CD14-positive monocyte (primary cell): ENCODE measurements around the gene ATXN2. TPM values are rescaled to one million over a fixed set of nuclear protein-coding genes. Genes with fewer than 3 reads are reported as not detected.
"Not testable (repeated sequence)": the region's sequence is repeated elsewhere in the genome, so short reads cannot be mapped to it uniquely, and the experiment has no call there.

Source experiments
- DNase-seq, 3 donors: peaks; one replicate each; pipeline ENCODE4 v3.0.0-alpha.2; 2011 to 2022
- H2AFZ ChIP-seq: 2 replicates; pipeline ENCODE4 v1.6.0; 2012; ENCODE audit warnings: mild to moderate bottlenecking, low read depth, low read length, inconsistent platforms; ENCODE audit not compliant: insufficient read depth, poor library complexity, severe bottlenecking
- H3K27ac ChIP-seq, 2 donors: 1 replicate in 1 of 2; 2 replicates in 1 of 2; pipeline ENCODE4 v1.5.1; 2012 to 2013; ENCODE audit warnings: low read length in 2 of 2, control low read depth in 1 of 2, inconsistent platforms in 1 of 2, low read depth in 1 of 2, mild to moderate bottlenecking in 1 of 2
- H3K27me3 ChIP-seq, 2 donors: one replicate each; pipeline versions ENCODE4 v1.6.0 to v1.6.1; 2011 to 2013; ENCODE audit warnings: low read length in 2 of 2; ENCODE audit not compliant: control insufficient read depth in 2 of 2, insufficient read depth in 2 of 2
- H3K36me3 ChIP-seq, 2 donors: replicated peaks in 1 of 2; 1 replicate in 1 of 2; 2 replicates in 1 of 2; pipeline versions ENCODE4 v1.5.1 to v1.6.1; 2012 to 2013; ENCODE audit warnings: low read length in 2 of 2, control low read depth in 1 of 2, inconsistent platforms in 1 of 2, mild to moderate bottlenecking in 1 of 2; ENCODE audit not compliant: insufficient read depth in 2 of 2, control insufficient read depth in 1 of 2
- H3K4me1 ChIP-seq, 2 donors: 1 replicate in 1 of 2; 2 replicates in 1 of 2; pipeline versions ENCODE4 v1.5.1 to v1.6.1; 2012 to 2013; ENCODE audit warnings: low read length in 2 of 2, control low read depth in 1 of 2, inconsistent platforms in 1 of 2, mild to moderate bottlenecking in 1 of 2, moderate library complexity in 1 of 2; ENCODE audit not compliant: insufficient read depth in 2 of 2, control insufficient read depth in 1 of 2
- H3K4me2 ChIP-seq: replicated peaks from 2 replicates; pipeline ENCODE3; 2012; ENCODE audit warnings: low read length, moderate library complexity, mild to moderate bottlenecking; ENCODE audit not compliant: poor library complexity, severe bottlenecking; ENCODE audit errors: extremely low read depth
- H3K4me3 ChIP-seq, 3 experiments: fragments of 200-600 bp in 1 of 3; sonication (generic) in 1 of 3; replicated peaks in 1 of 3; 1 replicate in 2 of 3; 2 replicates in 1 of 3; pipeline ENCODE4 v1.5.1; 2011 to 2013; ENCODE audit warnings: low read length in 3 of 3, mild to moderate bottlenecking in 3 of 3, control low read depth in 2 of 3, low read depth in 2 of 3, inconsistent platforms in 1 of 3, moderate library complexity in 1 of 3
- H3K79me2 ChIP-seq: 2 replicates; pipeline ENCODE4 v1.6.0; 2012; ENCODE audit warnings: mild to moderate bottlenecking, control low read depth, inconsistent platforms, low read length, moderate library complexity; ENCODE audit not compliant: insufficient read depth
- H3K9ac ChIP-seq: 2 replicates; pipeline ENCODE4 v1.6.0; 2017; ENCODE audit warnings: low read length, mild to moderate bottlenecking; ENCODE audit not compliant: insufficient read depth, poor library complexity, severe bottlenecking
- H3K9me3 ChIP-seq, 2 donors: replicated peaks in 1 of 2; 1 replicate in 1 of 2; 2 replicates in 1 of 2; pipeline versions ENCODE4 v1.5.1 to v1.6.1; 2012 to 2013; ENCODE audit warnings: low read length in 2 of 2, control low read depth in 1 of 2; ENCODE audit not compliant: control insufficient read depth in 1 of 2, insufficient read depth in 1 of 2
- H4K20me1 ChIP-seq: 2 replicates; pipeline ENCODE4 v1.6.0; 2012; ENCODE audit warnings: mild to moderate bottlenecking, low read length, control low read depth, moderate library complexity; ENCODE audit not compliant: insufficient read depth
- H3K27ac Mint-ChIP-seq, 7 donors: one replicate each; pipeline ENCODE4 v1.8.0; 2020; ENCODE audit warnings: mild to moderate bottlenecking in 7 of 7, mixed read lengths in 7 of 7, moderate library complexity in 6 of 7, inconsistent platforms in 2 of 7
- H3K27me3 Mint-ChIP-seq, 3 donors: one replicate each; pipeline ENCODE4 v1.8.0; 2021 to 2022; ENCODE audit warnings: low read depth in 3 of 3, mild to moderate bottlenecking in 3 of 3, mixed read lengths in 3 of 3, moderate library complexity in 3 of 3, inconsistent platforms in 1 of 3
- H3K36me3 Mint-ChIP-seq, 2 donors: one replicate each; pipeline ENCODE4 v1.8.0; 2020; ENCODE audit warnings: mixed read lengths in 2 of 2, inconsistent platforms in 1 of 2, mild to moderate bottlenecking in 1 of 2
- H3K4me1 Mint-ChIP-seq: one replicate; pipeline ENCODE4 v1.8.0; 2020; ENCODE audit warnings: mild to moderate bottlenecking, mixed read lengths
- H3K4me3 Mint-ChIP-seq, 2 donors: one replicate each; pipeline ENCODE4 v1.8.0; 2020; ENCODE audit warnings: mild to moderate bottlenecking in 2 of 2, mixed read lengths in 2 of 2, moderate library complexity in 1 of 2
- H3K9me3 Mint-ChIP-seq, 7 donors: one replicate each; pipeline ENCODE4 v1.8.0; 2020 to 2022; ENCODE audit warnings: mixed read lengths in 7 of 7, mild to moderate bottlenecking in 6 of 7, moderate library complexity in 6 of 7, inconsistent platforms in 2 of 7
- CTCF ChIP-seq: fragments of 200-600 bp; IDR thresholded peaks from one replicate; pipeline ENCODE4 v1.8.0; 2022; ENCODE audit warnings: antibody characterized with exemption, mild to moderate bottlenecking
- WGBS: methylation state at CpG from one replicate; pipeline ENCODE4 v1.1.5; 2013; ENCODE audit warnings: missing lambda C conversion rate; ENCODE audit not compliant: insufficient coverage; 5-methylcytosine and 5-hydroxymethylcytosine counted together
- intact Hi-C, 2 donors: fragments of 100-400 bp; cut with micrococcal nuclease; formaldehyde crosslinking; loops; one replicate each; pipeline versions ENCODE4 v1.15.0 to v1.15.1; 2023
- polyA plus RNA-seq, 3 donors: library from polyadenylated mRNA; depleted of rRNA in 1 of 3; unstranded in 2 of 3; stranded (reverse) in 1 of 3; fragments of 300-500 nt in 2 of 3; fragments of >200 nt in 1 of 3; fragmentation: Illumina TruSeq in 2 of 3; gene quantifications; 1 replicate in 2 of 3; 2 replicates in 1 of 3; pipeline ENCODE4 v1.2.3, GENCODE V29; 2012 to 2021
- small RNA-seq: library from RNA; depleted of rRNA; stranded (forward); fragments of <200 nt; gene quantifications from one replicate; pipeline ENCODE3, GENCODE V24; 2012; ENCODE audit warnings: low read depth; ENCODE audit not compliant: insufficient read length

ATXN2 gene
- polyA plus RNA-seq, 3 donors, result 4.3 to 28.8 (median 11.9) TPM

- Histone ChIP-seq H3K27ac (peak overlapping the region; percentile 92 to 93), H3K79me2 (peaks cover 51% of the 10 kb centered on the region), H3K36me3 (no peaks in the 10 kb centered on the region), H3K9me3 (no peaks in the 10 kb centered on the region), H2AFZ (no peak overlapping the region), H3K4me1 (peaks cover 58 to 68% of the 10 kb centered on the region in 2 donors), H3K4me2 (peak overlapping the region; percentile 87), H3K27me3 (no peaks in the 10 kb centered on the region), H4K20me1 (peaks cover 44% of the 10 kb centered on the region), H3K4me3 (peak overlapping the region; percentile 41 to 91 (median 48)), H3K9ac (peak overlapping the region; percentile 99)
- Mint-ChIP-seq H3K27ac (peak overlapping the region; percentile 91 to 100 (median 97)), H3K4me1 (peaks cover 57% of the 10 kb centered on the region), H3K9me3 (peaks cover 0 to 2% (median 0%) of the 10 kb centered on the region in 7 donors), H3K27me3 (peaks cover 0 to 11% (median 0%) of the 10 kb centered on the region in 3 donors), H3K4me3 (peak overlapping the region; percentile 84 to 85), H3K36me3 (peaks cover 7 to 23% of the 10 kb centered on the region in 2 donors)
- no peak for TF ChIP-seq CTCF
- WGBS, result 43% methylated on average over 13 of the region's 21 CpGs
- intact Hi-C loops, result loop anchor here (1.0 to 10.0 kb wide), 3 partner anchors 7 to 90 kb away; no protein-coding TSS in a partner anchor
- DNase-seq, result peak in 2 of 3 donors; percentile 58 to 81
Observed at GRCh38 chr12:111404362-111405148, 194.6 kb downstream of the ATXN2 start.

DNA sequence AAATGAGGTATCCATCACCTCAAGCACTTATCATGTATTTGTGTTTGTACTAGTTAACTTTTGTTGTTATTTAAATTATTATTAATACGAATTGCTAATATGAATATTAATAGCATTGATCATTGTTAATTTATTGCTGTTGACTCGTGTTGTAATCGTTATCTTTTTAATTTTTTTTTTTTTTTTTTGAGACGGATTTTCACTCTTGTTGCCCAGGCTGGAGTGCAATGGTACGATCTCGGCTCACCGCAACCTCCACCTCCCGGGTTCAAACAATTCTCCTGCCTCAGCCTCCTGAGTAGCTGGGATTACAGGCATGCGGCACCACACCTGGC is 196.7 kb downstream of the ATXN2 start:
- WGBS, result no CpG with 5 or more reads among the region's 9 CpGs
- not testable (repeated sequence) for H2AFZ ChIP-seq, H3K36me3 Mint-ChIP-seq, H3K4me3 ChIP-seq, H3K9me3 ChIP-seq, DNase-seq, H3K27me3 ChIP-seq, H3K36me3 ChIP-seq, H3K9me3 Mint-ChIP-seq
- H3K9ac ChIP-seq, result peak overlapping the region; percentile 78
- H3K79me2 ChIP-seq, result peaks cover 30% of the 10 kb centered on the region
- H3K27me3 Mint-ChIP-seq, result peaks cover 0 to 11% (median 0%) of the 10 kb centered on the region in 3 donors
- H4K20me1 ChIP-seq, result peaks cover 23% of the 10 kb centered on the region
- peak overlapping the region; percentile 70 to 91 for H3K4me3 Mint-ChIP-seq
- H3K27ac Mint-ChIP-seq, result peak overlapping the region; percentile 91 to 100 (median 97)
- peak overlapping the region; percentile 92 to 93 for H3K27ac ChIP-seq
- peaks cover 58 to 68% of the 10 kb centered on the region in 2 donors for H3K4me1 ChIP-seq
- intact Hi-C loops, result loop anchor here in 1 of 2 donors (10.0 kb wide), 1 partner anchor 88 kb away; no protein-coding TSS in a partner anchor
- H3K4me1 Mint-ChIP-seq, result peaks cover 57% of the 10 kb centered on the region
- peak overlapping the region; percentile 87 for H3K4me2 ChIP-seq

Small RNA genes lying within 50 kb of the gene (small RNA-seq; reads per million reads assigned to genes)
- not detected for gene RF00066

Other genes with a start within 250 kb of the ATXN2 start
- 10 to 100 TPM in 1 of 3 donors, 1 to 10 TPM in 2; 3.4 to 15.3 (median 4.9) TPM for gene PHETA1, start 230.2 kb downstream of the ATXN2 start, polyA plus RNA-seq
- gene SH2B3, start 193.4 kb downstream of the ATXN2 start, polyA plus RNA-seq, result 100 to 1,000 TPM in 1 of 3 donors, 10 to 100 TPM in 2; 15.2 to 136 (median 33.5) TPM
- 10 to 100 TPM in 2 of 3 donors, 1 to 10 TPM in 1; 7.0 to 14.5 (median 10.2) TPM for gene BRAP, start 86.6 kb upstream of the ATXN2 start, polyA plus RNA-seq
- 10 to 100 TPM in 2 of 3 donors, 1 to 10 TPM in 1; 9.4 to 34.3 (median 10.1) TPM for gene ACAD10, start 86.7 kb upstream of the ATXN2 start, polyA plus RNA-seq
- gene ALDH2, start 167.6 kb upstream of the ATXN2 start, polyA plus RNA-seq, result 100 to 1,000 TPM; 272 to 404 (median 384) TPM
- 10 to 100 TPM; 25.3 to 58.2 (median 28.2) TPM for gene MAPKAPK5, start 242.9 kb upstream of the ATXN2 start, polyA plus RNA-seq